Measurements from ENCODE around the gene RGL2. TPM values are rescaled to one million over a fixed set of nuclear protein-coding genes. Genes with fewer than 3 reads are reported as not detected.

Gene RGL2
- total and polyA plus RNA-seq, 2 of the 13 experiments (the other 11 are each of a cell fraction or from before 2014, with no cell fraction given) = 22.9 to 47.4 TPM

DNA sequence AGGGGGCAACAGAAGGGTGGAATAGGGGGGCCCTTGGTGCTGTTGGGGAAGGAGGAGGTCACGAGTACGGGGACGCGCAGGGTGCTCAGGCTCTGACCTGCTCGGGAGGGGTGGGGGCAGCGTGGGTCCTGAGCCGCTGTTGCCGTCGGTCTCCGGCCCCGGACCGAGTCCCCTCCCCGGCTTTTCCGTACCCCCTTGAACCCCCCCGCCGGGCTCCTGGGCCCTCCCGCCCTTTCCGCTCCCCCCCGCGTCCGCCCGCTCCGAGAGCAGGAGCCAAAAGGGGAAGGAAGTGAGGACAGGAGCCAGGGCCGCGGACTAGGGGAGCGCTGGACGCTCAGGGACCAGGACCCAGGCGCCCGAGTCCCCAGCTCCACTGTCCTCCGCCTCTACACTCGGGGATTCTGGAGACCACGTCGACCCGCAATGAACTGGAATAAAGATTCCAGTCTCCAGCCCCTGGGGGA lies at the start of gene RGL2 (continued):
- no peak for TF ChIP-seq RFX3 (CRISPR knock-in tag; IDR thresholded peaks at IDR 0.05)
- no peak for TF ChIP-seq ZBTB3 (CRISPR knock-in tag; IDR thresholded peaks at IDR 0.05; ENCODE audit: borderline replicate concordance, low read depth)
- no peak for TF ChIP-seq TMF1 (CRISPR knock-in tag; IDR thresholded peaks at IDR 0.05; ENCODE audit: low read depth)
- TF ChIP-seq ZNF263 (CRISPR knock-in tag; IDR thresholded peaks at IDR 0.05) = no peak
- TF ChIP-seq ZNF484 (CRISPR knock-in tag; IDR thresholded peaks at IDR 0.05; ENCODE audit: borderline replicate concordance, low read depth) = no peak
- no peak for TF ChIP-seq ZBTB21 (CRISPR knock-in tag; IDR thresholded peaks at IDR 0.05)
- TF ChIP-seq HNRNPUL1 (IDR thresholded peaks at IDR 0.05; ENCODE audit: low read depth, low read length) = no peak
- TF ChIP-seq MAF1 (CRISPR knock-in tag; IDR thresholded peaks at IDR 0.05; ENCODE audit: borderline replicate concordance) = no peak
- TF ChIP-seq BCL6 (CRISPR knock-in tag; IDR thresholded peaks at IDR 0.05) = no peak
- TF ChIP-seq, protein P1, sequence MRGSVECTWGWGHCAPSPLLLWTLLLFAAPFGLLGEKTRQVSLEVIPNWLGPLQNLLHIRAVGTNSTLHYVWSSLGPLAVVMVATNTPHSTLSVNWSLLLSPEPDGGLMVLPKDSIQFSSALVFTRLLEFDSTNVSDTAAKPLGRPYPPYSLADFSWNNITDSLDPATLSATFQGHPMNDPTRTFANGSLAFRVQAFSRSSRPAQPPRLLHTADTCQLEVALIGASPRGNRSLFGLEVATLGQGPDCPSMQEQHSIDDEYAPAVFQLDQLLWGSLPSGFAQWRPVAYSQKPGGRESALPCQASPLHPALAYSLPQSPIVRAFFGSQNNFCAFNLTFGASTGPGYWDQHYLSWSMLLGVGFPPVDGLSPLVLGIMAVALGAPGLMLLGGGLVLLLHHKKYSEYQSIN (CRISPR knock-in tag; IDR thresholded peaks at IDR 0.05; ENCODE audit: borderline replicate concordance) = no peak
- TF ChIP-seq, protein P2, sequence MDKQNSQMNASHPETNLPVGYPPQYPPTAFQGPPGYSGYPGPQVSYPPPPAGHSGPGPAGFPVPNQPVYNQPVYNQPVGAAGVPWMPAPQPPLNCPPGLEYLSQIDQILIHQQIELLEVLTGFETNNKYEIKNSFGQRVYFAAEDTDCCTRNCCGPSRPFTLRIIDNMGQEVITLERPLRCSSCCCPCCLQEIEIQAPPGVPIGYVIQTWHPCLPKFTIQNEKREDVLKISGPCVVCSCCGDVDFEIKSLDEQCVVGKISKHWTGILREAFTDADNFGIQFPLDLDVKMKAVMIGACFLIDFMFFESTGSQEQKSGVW (CRISPR knock-in tag; IDR thresholded peaks at IDR 0.05; ENCODE audit: borderline replicate concordance) = no peak
- TF ChIP-seq DR1 (CRISPR knock-in tag; IDR thresholded peaks at IDR 0.05) = no peak
- TF ChIP-seq PRPF4 (IDR thresholded peaks at IDR 0.05; ENCODE audit: low read depth, low read length, poor library complexity, severe bottlenecking) = no peak
- 0 out of 2 replicates have a peak, but pooled peaks have one; percentile 14 for TF ChIP-seq ZNF773 (CRISPR knock-in tag; IDR thresholded peaks at IDR 0.05; ENCODE audit: borderline replicate concordance)
- TF ChIP-seq DPF2 (CRISPR knock-in tag; IDR thresholded peaks at IDR 0.05; ENCODE audit: borderline replicate concordance, low read depth) = no peak
- TF ChIP-seq, protein P3, sequence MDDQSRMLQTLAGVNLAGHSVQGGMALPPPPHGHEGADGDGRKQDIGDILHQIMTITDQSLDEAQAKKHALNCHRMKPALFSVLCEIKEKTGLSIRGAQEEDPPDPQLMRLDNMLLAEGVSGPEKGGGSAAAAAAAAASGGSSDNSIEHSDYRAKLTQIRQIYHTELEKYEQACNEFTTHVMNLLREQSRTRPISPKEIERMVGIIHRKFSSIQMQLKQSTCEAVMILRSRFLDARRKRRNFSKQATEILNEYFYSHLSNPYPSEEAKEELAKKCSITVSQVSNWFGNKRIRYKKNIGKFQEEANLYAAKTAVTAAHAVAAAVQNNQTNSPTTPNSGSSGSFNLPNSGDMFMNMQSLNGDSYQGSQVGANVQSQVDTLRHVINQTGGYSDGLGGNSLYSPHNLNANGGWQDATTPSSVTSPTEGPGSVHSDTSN (CRISPR knock-in tag; IDR thresholded peaks at IDR 0.05; ENCODE audit: borderline replicate concordance) = peak; percentile 19; the same call in 1 of the 2 replicates
- TF ChIP-seq, protein P4, sequence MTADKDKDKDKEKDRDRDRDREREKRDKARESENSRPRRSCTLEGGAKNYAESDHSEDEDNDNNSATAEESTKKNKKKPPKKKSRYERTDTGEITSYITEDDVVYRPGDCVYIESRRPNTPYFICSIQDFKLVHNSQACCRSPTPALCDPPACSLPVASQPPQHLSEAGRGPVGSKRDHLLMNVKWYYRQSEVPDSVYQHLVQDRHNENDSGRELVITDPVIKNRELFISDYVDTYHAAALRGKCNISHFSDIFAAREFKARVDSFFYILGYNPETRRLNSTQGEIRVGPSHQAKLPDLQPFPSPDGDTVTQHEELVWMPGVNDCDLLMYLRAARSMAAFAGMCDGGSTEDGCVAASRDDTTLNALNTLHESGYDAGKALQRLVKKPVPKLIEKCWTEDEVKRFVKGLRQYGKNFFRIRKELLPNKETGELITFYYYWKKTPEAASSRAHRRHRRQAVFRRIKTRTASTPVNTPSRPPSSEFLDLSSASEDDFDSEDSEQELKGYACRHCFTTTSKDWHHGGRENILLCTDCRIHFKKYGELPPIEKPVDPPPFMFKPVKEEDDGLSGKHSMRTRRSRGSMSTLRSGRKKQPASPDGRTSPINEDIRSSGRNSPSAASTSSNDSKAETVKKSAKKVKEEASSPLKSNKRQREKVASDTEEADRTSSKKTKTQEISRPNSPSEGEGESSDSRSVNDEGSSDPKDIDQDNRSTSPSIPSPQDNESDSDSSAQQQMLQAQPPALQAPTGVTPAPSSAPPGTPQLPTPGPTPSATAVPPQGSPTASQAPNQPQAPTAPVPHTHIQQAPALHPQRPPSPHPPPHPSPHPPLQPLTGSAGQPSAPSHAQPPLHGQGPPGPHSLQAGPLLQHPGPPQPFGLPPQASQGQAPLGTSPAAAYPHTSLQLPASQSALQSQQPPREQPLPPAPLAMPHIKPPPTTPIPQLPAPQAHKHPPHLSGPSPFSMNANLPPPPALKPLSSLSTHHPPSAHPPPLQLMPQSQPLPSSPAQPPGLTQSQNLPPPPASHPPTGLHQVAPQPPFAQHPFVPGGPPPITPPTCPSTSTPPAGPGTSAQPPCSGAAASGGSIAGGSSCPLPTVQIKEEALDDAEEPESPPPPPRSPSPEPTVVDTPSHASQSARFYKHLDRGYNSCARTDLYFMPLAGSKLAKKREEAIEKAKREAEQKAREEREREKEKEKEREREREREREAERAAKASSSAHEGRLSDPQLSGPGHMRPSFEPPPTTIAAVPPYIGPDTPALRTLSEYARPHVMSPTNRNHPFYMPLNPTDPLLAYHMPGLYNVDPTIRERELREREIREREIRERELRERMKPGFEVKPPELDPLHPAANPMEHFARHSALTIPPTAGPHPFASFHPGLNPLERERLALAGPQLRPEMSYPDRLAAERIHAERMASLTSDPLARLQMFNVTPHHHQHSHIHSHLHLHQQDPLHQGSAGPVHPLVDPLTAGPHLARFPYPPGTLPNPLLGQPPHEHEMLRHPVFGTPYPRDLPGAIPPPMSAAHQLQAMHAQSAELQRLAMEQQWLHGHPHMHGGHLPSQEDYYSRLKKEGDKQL (CRISPR knock-in tag; IDR thresholded peaks at IDR 0.05; ENCODE audit: low read depth) = no peak
- TF ChIP-seq SATB2 (CRISPR knock-in tag; IDR thresholded peaks at IDR 0.05) = no peak
- no peak for TF ChIP-seq HDAC1 (CRISPR knock-in tag; IDR thresholded peaks at IDR 0.05)
- TF ChIP-seq AGO2 (optimal IDR thresholded peaks at IDR 0.05; ENCODE audit: low read depth, low read length) = no peak

Measured in HepG2 (cell line).